Nephron progenitor cell (in vitro differentiated cells): ENCODE results near the gene ECE1.

Experiments
- DNase-seq: peaks from one replicate; pipeline ENCODE4 v3.0.0; 2021
- H3K27ac Mint-ChIP-seq: 2 replicates; pipeline ENCODE4 v1.8.0; 2021; ENCODE audit warnings: mild to moderate bottlenecking, moderate library complexity, mixed read lengths
- H3K27me3 Mint-ChIP-seq: 2 replicates; pipeline ENCODE4 v1.8.0; 2021; ENCODE audit warnings: mild to moderate bottlenecking, low read depth, mixed read lengths; ENCODE audit not compliant: poor library complexity
- H3K36me3 Mint-ChIP-seq: 2 replicates; pipeline ENCODE4 v1.8.0; 2021; ENCODE audit warnings: low read depth, mixed read lengths
- H3K4me1 Mint-ChIP-seq: 2 replicates; pipeline ENCODE4 v1.8.0; 2021; ENCODE audit warnings: mixed read lengths
- H3K4me3 Mint-ChIP-seq: 2 replicates; pipeline ENCODE4 v1.8.0; 2021; ENCODE audit warnings: mild to moderate bottlenecking, moderate library complexity, mixed read lengths
- H3K9me3 Mint-ChIP-seq: 2 replicates; pipeline ENCODE4 v1.8.0; 2021; ENCODE audit warnings: mild to moderate bottlenecking, moderate library complexity, mixed read lengths
- TF ChIP-seq, protein P1 (sequence below): fragments of 200-600 bp; sonication (generic); IDR thresholded peaks from 2 replicates; pipeline ENCODE4 v1.5.0; 2021; ENCODE audit warnings: antibody characterized with exemption

The ECE1 gene

DNA sequence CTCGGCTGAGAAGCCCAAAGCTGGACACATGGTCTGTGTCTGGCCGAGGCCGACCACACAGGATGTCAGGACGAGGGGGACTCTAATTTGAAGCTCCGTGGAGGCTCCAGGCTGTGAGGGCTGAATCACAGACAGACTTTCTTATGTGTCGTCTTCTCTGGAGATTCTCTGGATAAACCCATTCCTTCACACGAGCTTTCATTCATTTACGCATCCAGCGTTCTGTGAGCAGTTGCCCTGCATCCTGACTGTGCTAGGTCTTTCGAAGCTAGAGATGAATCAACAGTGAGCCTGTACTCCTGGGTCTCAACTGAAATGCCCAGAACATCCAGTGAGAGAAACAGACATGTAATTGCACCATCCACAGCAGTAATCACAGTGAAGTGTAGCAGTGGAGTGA, 49.6 kb downstream of the ECE1 start:
- Mint-ChIP-seq H3K9me3 (no peaks in the 10 kb centered on the region), H3K4me1 (peaks cover 50% of the 10 kb centered on the region), H3K27ac (peak overlapping the region; percentile 81), H3K4me3 (no peak overlapping the region), H3K36me3 (peaks cover 9% of the 10 kb centered on the region), H3K27me3 (peaks cover 4% of the 10 kb centered on the region)
- DNase-seq, result no peak
- TF ChIP-seq, protein P1, sequence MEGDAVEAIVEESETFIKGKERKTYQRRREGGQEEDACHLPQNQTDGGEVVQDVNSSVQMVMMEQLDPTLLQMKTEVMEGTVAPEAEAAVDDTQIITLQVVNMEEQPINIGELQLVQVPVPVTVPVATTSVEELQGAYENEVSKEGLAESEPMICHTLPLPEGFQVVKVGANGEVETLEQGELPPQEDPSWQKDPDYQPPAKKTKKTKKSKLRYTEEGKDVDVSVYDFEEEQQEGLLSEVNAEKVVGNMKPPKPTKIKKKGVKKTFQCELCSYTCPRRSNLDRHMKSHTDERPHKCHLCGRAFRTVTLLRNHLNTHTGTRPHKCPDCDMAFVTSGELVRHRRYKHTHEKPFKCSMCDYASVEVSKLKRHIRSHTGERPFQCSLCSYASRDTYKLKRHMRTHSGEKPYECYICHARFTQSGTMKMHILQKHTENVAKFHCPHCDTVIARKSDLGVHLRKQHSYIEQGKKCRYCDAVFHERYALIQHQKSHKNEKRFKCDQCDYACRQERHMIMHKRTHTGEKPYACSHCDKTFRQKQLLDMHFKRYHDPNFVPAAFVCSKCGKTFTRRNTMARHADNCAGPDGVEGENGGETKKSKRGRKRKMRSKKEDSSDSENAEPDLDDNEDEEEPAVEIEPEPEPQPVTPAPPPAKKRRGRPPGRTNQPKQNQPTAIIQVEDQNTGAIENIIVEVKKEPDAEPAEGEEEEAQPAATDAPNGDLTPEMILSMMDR, result no peak

DNA sequence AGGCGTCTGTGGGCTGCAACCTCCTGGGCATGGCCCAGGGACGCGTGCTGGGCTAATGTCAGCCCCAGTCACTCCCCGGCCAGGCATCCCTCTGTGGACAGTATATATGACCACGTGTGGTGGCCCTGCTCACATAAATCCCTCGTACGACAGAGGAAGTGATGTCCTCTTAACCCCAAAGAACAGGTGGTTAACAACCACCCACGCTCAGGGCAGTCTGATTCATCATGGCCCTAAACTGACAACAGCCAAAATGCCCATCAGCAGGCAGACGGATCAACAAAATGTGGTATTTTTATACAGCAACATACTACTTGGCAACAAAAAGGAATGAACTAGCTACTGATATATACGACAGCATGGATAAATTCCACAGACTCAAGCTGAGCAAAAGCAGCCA, 51.0 kb downstream of the ECE1 start:
- Mint-ChIP-seq H3K27ac (no peak overlapping the region), H3K4me1 (peaks cover 50% of the 10 kb centered on the region), H3K36me3 (peaks cover 5% of the 10 kb centered on the region), H3K9me3 (no peaks in the 10 kb centered on the region), H3K4me3 (no peak overlapping the region), H3K27me3 (peaks cover 4% of the 10 kb centered on the region)
- no peak for DNase-seq
- TF ChIP-seq, protein P1, result no peak

DNA sequence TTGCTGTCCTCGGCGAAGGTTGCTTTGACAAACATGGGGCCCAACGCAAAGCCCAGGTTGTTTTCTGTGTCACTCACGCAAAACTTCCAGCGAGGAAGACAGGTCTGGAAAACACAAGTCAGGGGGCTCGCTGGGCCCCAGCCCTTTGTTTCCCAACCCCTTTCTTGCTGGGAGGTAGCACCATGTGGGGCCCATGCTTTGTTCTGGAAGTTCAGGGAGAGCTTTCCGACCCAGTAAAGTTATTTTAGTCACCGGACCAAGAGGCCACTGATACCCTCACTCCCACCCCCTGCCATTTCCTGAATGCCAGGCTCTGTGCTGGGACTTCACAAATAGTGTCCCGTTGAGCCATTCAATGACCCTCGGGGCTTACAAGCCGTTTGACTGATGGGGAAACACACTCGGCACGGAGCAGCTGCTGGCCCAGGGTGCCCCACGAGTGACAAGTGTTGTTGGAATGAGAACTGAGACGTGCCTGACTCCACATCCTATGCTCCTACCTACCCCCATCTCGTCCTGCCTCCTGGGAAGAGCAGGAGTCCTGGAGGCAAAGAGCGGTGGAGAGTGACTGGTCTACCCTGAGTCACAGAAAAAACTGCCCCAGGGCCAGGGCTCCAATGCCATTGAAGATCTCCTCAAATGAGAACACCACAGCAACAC, 52.0 kb downstream of the ECE1 start:
- Mint-ChIP-seq H3K4me3 (no peak overlapping the region), H3K9me3 (no peaks in the 10 kb centered on the region), H3K27ac (no peak overlapping the region), H3K4me1 (peaks cover 56% of the 10 kb centered on the region), H3K27me3 (peaks cover 4% of the 10 kb centered on the region), H3K36me3 (peaks cover 11% of the 10 kb centered on the region)
- TF ChIP-seq, protein P1, result no peak
- no peak for DNase-seq

DNA sequence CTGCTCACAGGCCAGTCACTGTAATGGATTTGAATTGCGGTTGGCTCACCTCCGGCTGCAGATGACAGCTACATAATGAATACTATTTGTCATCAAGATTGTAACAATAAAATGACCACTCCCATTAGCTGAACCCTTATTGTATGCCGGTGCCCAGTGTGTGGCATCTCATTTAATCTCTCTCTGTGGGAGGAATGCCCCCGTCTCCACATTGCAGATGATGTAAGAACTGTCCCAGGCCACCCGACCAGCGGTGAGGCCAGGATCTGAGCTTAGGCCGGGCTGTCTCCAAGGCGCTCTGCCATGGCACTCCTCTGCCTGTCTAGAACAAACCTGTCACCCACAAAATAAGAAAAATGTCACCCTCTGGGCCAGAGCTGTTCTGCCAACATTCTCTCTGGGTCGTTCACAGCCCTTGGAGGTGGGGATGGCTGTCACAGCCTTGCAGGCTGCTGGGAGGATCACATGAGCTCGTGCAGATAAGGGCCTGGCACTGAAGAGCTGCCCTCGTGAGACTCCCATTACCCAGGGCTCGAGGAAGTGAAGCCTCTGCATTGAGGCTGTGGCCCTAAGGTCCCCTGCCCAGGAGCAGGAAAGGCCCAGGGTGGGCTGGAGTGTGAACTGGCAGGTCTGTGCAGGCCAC, 52.7 kb downstream of the ECE1 start:
- H3K9me3 Mint-ChIP-seq, result no peaks in the 10 kb centered on the region
- TF ChIP-seq, protein P1, result no peak
- peaks cover 4% of the 10 kb centered on the region for H3K27me3 Mint-ChIP-seq
- DNase-seq, result no peak
- H3K27ac Mint-ChIP-seq, result no peak overlapping the region
- peaks cover 12% of the 10 kb centered on the region for H3K36me3 Mint-ChIP-seq
- H3K4me1 Mint-ChIP-seq, result peaks cover 57% of the 10 kb centered on the region
- no peak overlapping the region for H3K4me3 Mint-ChIP-seq

DNA sequence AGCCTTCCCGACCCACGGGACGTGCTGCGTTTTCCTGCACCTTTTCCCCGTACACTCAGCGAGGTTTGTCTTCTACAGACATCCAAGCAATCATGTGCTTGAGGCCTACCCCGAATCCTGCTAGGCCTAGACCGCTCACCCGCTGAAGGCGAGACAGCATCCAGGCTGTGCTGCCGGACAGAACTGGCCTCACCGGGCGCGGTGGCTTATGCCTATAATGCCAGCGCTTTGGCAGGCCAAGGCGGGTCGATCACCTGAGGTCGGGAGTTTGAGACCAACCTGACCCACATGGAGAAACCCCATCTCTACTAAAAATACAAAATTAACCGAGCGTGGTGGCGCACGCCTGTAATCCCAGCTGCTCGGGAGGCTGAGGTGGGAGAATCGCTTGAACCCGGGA, 54.1 kb downstream of the ECE1 start:
- DNase-seq, result no peak
- Mint-ChIP-seq H3K27me3 (peaks cover 4% of the 10 kb centered on the region), H3K4me3 (no peak overlapping the region), H3K9me3 (no peaks in the 10 kb centered on the region), H3K4me1 (peaks cover 45% of the 10 kb centered on the region), H3K27ac (no peak overlapping the region), H3K36me3 (peaks cover 16% of the 10 kb centered on the region)
- TF ChIP-seq, protein P1, result no peak

DNA sequence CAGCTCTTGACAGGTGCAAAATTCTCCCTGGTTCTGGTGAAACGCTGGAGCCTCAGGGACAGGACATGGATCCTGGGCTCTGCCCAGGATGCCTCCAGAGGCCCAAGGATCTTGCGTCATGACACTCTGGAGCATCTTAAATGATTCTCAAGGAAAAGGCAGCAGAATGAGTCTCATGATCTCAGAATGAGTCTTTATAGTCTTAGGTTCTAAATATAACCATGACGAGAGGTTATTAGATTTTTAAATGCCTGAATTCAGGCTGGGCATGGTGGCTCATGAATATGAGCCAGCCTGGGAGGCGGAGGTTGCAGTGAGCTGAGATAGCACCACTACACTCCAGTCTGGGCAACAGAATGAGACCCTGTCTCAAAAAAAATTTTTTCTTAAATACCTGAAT, 55.5 kb downstream of the ECE1 start:
- H3K36me3 Mint-ChIP-seq, result peaks cover 16% of the 10 kb centered on the region
- H3K9me3 Mint-ChIP-seq, result no peaks in the 10 kb centered on the region
- no peaks in the 10 kb centered on the region for H3K27me3 Mint-ChIP-seq
- H3K27ac Mint-ChIP-seq, result no peak overlapping the region
- peaks cover 38% of the 10 kb centered on the region for H3K4me1 Mint-ChIP-seq
- no peak for DNase-seq
- TF ChIP-seq, protein P1, result no peak
- no peak overlapping the region for H3K4me3 Mint-ChIP-seq
